GM12873 (cell line): ENCODE data around the gene SLCO2B1.

Experiments
- TF ChIP-seq, protein P1 (sequence below): IDR thresholded peaks from 2 replicates; pipeline ENCODE4 v1.5.1; 2012; ENCODE audit warnings: low read depth, mild to moderate bottlenecking, moderate library complexity, low read length, control low read depth; ENCODE audit not compliant: insufficient read depth; ENCODE audit errors: missing control alignments

The SLCO2B1 gene

DNA sequence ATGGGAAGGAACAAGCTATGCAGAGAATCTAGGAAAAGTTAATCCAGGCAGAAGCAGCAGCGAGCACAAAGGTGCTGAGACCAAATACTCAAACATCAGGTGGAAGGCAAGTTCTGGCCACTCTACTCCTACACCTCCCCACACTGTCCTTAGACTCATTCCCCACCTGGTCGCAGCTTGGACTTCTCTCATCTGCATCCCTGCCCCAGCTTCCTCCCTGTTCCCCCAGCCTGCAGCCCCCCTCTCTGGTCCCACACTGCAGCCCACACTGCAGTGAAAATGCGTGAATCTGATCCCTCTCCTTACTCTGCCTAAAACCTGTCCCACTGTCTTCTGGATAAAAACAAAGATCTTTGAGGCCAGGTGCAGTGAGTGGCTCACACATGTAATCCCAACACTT lies 98.8 kb downstream of the SLCO2B1 start:
- TF ChIP-seq, protein P1, sequence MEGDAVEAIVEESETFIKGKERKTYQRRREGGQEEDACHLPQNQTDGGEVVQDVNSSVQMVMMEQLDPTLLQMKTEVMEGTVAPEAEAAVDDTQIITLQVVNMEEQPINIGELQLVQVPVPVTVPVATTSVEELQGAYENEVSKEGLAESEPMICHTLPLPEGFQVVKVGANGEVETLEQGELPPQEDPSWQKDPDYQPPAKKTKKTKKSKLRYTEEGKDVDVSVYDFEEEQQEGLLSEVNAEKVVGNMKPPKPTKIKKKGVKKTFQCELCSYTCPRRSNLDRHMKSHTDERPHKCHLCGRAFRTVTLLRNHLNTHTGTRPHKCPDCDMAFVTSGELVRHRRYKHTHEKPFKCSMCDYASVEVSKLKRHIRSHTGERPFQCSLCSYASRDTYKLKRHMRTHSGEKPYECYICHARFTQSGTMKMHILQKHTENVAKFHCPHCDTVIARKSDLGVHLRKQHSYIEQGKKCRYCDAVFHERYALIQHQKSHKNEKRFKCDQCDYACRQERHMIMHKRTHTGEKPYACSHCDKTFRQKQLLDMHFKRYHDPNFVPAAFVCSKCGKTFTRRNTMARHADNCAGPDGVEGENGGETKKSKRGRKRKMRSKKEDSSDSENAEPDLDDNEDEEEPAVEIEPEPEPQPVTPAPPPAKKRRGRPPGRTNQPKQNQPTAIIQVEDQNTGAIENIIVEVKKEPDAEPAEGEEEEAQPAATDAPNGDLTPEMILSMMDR, result no peak

DNA sequence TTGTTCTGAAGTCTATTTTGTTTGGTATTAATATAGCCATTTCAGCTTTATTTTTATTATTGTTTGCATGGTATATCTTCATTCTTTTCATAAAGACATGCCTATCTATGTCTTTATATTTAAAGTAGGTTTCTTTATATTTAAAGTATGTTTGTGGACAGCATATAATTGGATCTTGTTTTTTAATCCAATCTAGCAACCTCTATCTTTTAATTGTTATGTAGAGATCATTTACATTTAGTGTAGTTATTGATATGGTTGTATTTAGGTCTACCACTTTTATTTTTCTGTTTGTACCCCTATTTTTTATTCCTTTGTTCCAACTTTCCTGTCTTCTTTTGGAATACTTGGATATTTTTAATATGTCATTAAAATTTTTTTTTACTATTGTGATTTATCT lies 103.4 kb downstream of the SLCO2B1 start:
- TF ChIP-seq, protein P1, result no peak
